ENCODE data around the gene MMP27. TPM values are rescaled to one million over a fixed set of nuclear protein-coding genes. Genes with fewer than 3 reads are reported as not detected.

MMP27 gene
- total and polyA plus RNA-seq, 9 donors: 0.09 to 0.77 TPM; not detected in 7

- WGBS (ENCODE audit: insufficient coverage): 95% methylated on average over 2 of the region's 3 CpGs
- Histone ChIP-seq H3K27ac (ENCODE audit: low read length) (no peak overlapping the region), H3K4me3 (ENCODE audit: low read length) (no peak overlapping the region), H3K9me3 (replicated peaks; ENCODE audit: control insufficient read depth, low read depth, low read length) (no peaks in the 10 kb centered on the region), H3K4me1 (ENCODE audit: control insufficient read depth, insufficient read depth, low read length) (no peaks in the 10 kb centered on the region), H3K27me3 (ENCODE audit: control insufficient read depth, insufficient read depth, low read length) (no peaks in the 10 kb centered on the region), H3K36me3 (ENCODE audit: control insufficient read depth, insufficient read depth, low read length) (no peaks in the 10 kb centered on the region)
- DNase-seq: no peak
Observed at GRCh38 chr11:102703826-102704493, 1.6 kb downstream of the MMP27 start.

DNA sequence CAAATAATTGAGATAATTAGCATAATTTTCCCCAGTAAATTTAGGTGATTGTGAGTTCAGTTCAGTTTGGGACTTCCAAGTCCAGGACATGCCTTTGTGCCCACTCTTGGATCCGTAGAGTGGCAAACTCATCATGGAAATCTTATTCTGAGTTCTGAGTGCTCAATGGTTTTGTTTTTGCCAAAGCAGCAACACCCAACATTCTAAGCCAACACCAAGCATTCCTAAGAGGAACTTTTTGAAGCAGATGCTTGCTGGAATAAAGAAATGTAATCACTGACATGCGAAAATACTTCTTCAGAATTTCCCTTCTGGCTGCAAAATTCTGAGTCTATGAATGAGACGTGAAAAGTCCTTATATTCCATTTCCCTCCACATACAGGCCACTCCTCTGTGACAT lies 10.4 kb downstream of the MMP27 start:
- Histone ChIP-seq H3K36me3 (ENCODE audit: control insufficient read depth, insufficient read depth, low read length) (no peaks in the 10 kb centered on the region), H3K4me3 (ENCODE audit: low read length) (no peak overlapping the region), H3K27me3 (ENCODE audit: control insufficient read depth, insufficient read depth, low read length) (no peaks in the 10 kb centered on the region), H3K9me3 (replicated peaks; ENCODE audit: control insufficient read depth, low read depth, low read length) (no peaks in the 10 kb centered on the region), H3K4me1 (ENCODE audit: control insufficient read depth, insufficient read depth, low read length) (no peaks in the 10 kb centered on the region), H3K27ac (ENCODE audit: low read length) (no peak overlapping the region)
- no CpG with 5 or more reads among the region's 3 CpGs for WGBS (ENCODE audit: insufficient coverage)
- no peak for DNase-seq

DNA sequence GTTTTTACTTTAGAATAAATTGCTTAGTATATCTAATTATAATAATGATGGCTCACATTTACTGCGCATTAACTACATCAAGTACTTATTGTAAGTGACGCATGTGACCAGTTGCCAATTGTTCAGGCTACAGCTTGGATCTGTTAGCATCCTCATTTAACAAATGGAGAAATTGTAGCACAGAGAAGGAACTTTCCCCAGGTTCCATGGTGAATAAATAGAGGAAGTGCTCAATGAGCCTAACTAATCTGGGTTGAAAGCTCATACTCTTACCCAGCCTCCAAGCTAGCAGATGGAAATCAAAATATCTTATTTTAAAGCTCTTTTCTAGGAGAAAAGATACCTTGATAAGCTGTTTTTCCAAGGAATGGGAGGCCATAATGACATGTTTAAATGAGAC lies 19.8 kb downstream of the MMP27 start:
- no peak overlapping the region for H3K4me3 ChIP-seq (ENCODE audit: low read length)
- no peaks in the 10 kb centered on the region for H3K36me3 ChIP-seq (ENCODE audit: control insufficient read depth, insufficient read depth, low read length)
- no CpG with 5 or more reads among the region's 2 CpGs for WGBS (ENCODE audit: insufficient coverage)
- H3K27me3 ChIP-seq (ENCODE audit: control insufficient read depth, insufficient read depth, low read length): no peaks in the 10 kb centered on the region
- H3K27ac ChIP-seq (ENCODE audit: low read length): peak overlapping the region; percentile 75
- H3K9me3 ChIP-seq (replicated peaks; ENCODE audit: control insufficient read depth, low read depth, low read length): no peaks in the 10 kb centered on the region
- peak; percentile 22 for DNase-seq
- no peaks in the 10 kb centered on the region for H3K4me1 ChIP-seq (ENCODE audit: control insufficient read depth, insufficient read depth, low read length)

DNA sequence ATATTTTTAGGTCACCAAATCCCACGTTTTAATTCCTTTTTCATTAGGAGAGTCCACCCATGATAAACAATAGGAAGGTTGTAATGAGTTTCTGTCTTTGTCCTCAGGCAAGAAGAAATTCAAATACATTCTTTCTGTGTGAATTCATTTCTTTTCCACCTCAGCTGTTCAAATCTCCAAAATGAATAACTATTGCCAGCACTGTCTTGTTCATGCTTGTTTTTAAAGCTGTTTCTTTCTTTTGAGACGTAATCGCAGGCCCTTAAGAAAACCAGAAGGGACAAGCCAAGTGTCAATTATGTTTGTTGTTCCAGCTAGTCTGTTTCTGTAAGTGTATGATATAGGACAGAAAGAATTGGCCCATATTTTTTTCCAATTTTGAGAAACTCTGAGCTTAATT lies 20.2 kb downstream of the MMP27 start:
- no peaks in the 10 kb centered on the region for H3K4me1 ChIP-seq (ENCODE audit: control insufficient read depth, insufficient read depth, low read length)
- no peaks in the 10 kb centered on the region for H3K36me3 ChIP-seq (ENCODE audit: control insufficient read depth, insufficient read depth, low read length)
- H3K27me3 ChIP-seq (ENCODE audit: control insufficient read depth, insufficient read depth, low read length): no peaks in the 10 kb centered on the region
- peak; percentile 88 for DNase-seq
- no peak overlapping the region for H3K4me3 ChIP-seq (ENCODE audit: low read length)
- WGBS (ENCODE audit: insufficient coverage): no CpG with 5 or more reads among the region's 3 CpGs
- H3K27ac ChIP-seq (ENCODE audit: low read length): peak overlapping the region; percentile 75
- H3K9me3 ChIP-seq (replicated peaks; ENCODE audit: control insufficient read depth, low read depth, low read length): no peaks in the 10 kb centered on the region

- H3K36me3 ChIP-seq (ENCODE audit: control insufficient read depth, insufficient read depth, low read length): no peaks in the 10 kb centered on the region
- H3K4me3 ChIP-seq (ENCODE audit: low read length): no peak overlapping the region
- no peak overlapping the region for H3K27ac ChIP-seq (ENCODE audit: low read length)
- no peak for DNase-seq
- H3K9me3 ChIP-seq (replicated peaks; ENCODE audit: control insufficient read depth, low read depth, low read length): no peaks in the 10 kb centered on the region
- H3K4me1 ChIP-seq (ENCODE audit: control insufficient read depth, insufficient read depth, low read length): no peaks in the 10 kb centered on the region
- no peaks in the 10 kb centered on the region for H3K27me3 ChIP-seq (ENCODE audit: control insufficient read depth, insufficient read depth, low read length)
- 100% methylated on average over 2 of the region's 4 CpGs for WGBS (ENCODE audit: insufficient coverage)
Observed at GRCh38 chr11:102683277-102683676, 22.3 kb downstream of the MMP27 start.

DNA sequence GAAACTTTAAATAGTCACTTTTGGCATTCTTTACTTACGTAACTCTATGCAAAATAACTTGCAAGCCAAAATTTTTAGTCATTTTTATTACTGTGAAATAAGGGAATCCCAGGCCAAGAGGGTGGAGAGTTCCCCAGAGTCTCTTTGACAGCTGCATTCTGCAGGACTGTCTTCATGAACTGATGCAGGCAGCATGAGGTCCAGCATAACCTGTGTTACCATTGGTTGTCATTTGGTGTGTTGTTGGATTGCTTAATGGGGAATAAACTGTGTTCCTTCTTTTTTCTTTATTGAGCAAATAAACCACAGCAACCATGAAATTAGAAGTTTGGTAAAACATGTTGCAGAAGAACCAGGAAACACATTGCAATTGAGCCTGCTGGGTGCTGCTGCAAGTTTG lies 24.6 kb downstream of the MMP27 start:
- DNase-seq: peak; percentile 90
- no peak overlapping the region for H3K27ac ChIP-seq (ENCODE audit: low read length)

GRCh38 chr11:102678022-102678421 lies 27.5 kb downstream of the MMP27 start:
- no peak overlapping the region for H3K4me3 ChIP-seq (ENCODE audit: low read length)
- no peaks in the 10 kb centered on the region for H3K4me1 ChIP-seq (ENCODE audit: control insufficient read depth, insufficient read depth, low read length)
- H3K27me3 ChIP-seq (ENCODE audit: control insufficient read depth, insufficient read depth, low read length): no peaks in the 10 kb centered on the region
- H3K36me3 ChIP-seq (ENCODE audit: control insufficient read depth, insufficient read depth, low read length): no peaks in the 10 kb centered on the region
- WGBS (ENCODE audit: insufficient coverage): 100% methylated on average over 1 of the region's 2 CpGs
- no peak overlapping the region for H3K27ac ChIP-seq (ENCODE audit: low read length)
- H3K9me3 ChIP-seq (replicated peaks; ENCODE audit: control insufficient read depth, low read depth, low read length): no peaks in the 10 kb centered on the region
- no peak for DNase-seq

More for the DNA sequence above, 24.6 kb downstream of the MMP27 start:
- no peaks in the 10 kb centered on the region for H3K4me1 ChIP-seq (ENCODE audit: control insufficient read depth, insufficient read depth, low read length)
- H3K4me3 ChIP-seq (ENCODE audit: low read length): no peak overlapping the region
- no peaks in the 10 kb centered on the region for H3K9me3 ChIP-seq (replicated peaks; ENCODE audit: control insufficient read depth, low read depth, low read length)
- WGBS (ENCODE audit: insufficient coverage): no CpG with 5 or more reads among the region's 1 CpG
- H3K36me3 ChIP-seq (ENCODE audit: control insufficient read depth, insufficient read depth, low read length): no peaks in the 10 kb centered on the region
- H3K27me3 ChIP-seq (ENCODE audit: control insufficient read depth, insufficient read depth, low read length): no peaks in the 10 kb centered on the region

DNA sequence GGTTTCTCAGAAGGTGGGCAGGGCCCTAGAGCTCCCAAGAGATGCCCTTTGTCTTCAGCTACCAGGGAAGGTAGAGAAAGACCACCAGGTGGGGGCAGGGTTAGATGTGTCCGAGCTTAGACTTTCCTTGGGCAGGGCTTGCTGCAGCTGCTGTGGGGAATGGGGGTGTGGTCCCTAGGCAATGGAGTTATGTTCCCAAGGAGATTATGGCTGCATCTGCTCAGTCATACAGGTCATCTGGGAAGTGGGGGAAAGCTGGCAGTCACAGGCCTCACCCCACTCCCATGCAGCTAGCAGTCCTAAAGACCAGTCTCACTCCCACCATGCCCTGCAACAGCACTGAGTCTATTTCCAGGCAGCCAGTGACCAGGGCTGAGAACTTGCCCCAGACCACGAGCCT lies 29.5 kb downstream of the MMP27 start:
- Histone ChIP-seq H3K4me1 (ENCODE audit: control insufficient read depth, insufficient read depth, low read length) (no peaks in the 10 kb centered on the region), H3K36me3 (ENCODE audit: control insufficient read depth, insufficient read depth, low read length) (no peaks in the 10 kb centered on the region), H3K4me3 (ENCODE audit: low read length) (no peak overlapping the region), H3K9me3 (replicated peaks; ENCODE audit: control insufficient read depth, low read depth, low read length) (no peaks in the 10 kb centered on the region), H3K27me3 (ENCODE audit: control insufficient read depth, insufficient read depth, low read length) (no peaks in the 10 kb centered on the region), H3K27ac (ENCODE audit: low read length) (no peak overlapping the region)
- WGBS (ENCODE audit: insufficient coverage): 69% methylated on average over 1 of the region's 2 CpGs
- no peak for DNase-seq

- WGBS (ENCODE audit: insufficient coverage): no CpG with 5 or more reads among the region's 3 CpGs
- Histone ChIP-seq H3K9me3 (replicated peaks; ENCODE audit: control insufficient read depth, low read depth, low read length) (no peaks in the 10 kb centered on the region), H3K4me1 (ENCODE audit: control insufficient read depth, insufficient read depth, low read length) (no peaks in the 10 kb centered on the region), H3K27me3 (ENCODE audit: control insufficient read depth, insufficient read depth, low read length) (no peaks in the 10 kb centered on the region), H3K4me3 (ENCODE audit: low read length) (no peak overlapping the region), H3K36me3 (ENCODE audit: control insufficient read depth, insufficient read depth, low read length) (no peaks in the 10 kb centered on the region), H3K27ac (ENCODE audit: low read length) (no peak overlapping the region)
- no peak for DNase-seq
Observed at GRCh38 chr11:102669664-102670063, 35.9 kb downstream of the MMP27 start.

DNA sequence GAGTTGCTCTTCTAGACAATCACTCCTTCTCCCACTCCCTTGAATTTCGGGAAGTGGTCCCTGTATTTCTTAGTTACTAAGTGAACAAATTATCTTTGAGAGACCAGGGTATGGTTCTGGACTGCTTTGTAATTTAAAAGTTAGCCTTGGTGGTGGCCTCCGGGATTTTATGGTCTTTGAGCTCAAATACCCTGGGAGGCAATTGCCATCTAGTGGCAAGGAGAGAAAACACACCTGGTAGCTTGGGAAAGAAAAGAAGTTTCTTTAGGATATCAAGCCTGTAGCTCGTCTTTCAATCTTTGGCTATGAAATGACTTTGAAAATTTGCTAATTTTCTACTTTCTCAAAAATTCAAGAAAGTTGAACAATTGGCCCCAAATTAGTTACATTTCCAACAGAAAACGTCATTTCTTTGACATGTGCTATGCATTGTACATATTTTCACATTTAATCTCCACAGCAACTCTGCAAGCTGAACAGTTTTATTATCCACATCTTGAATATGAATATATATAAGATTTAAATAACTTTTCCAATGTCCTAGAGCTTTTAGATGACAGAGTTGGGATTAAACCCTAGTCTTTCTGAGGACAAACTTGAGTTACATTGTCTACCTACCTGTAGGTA lies 39.1 kb downstream of the MMP27 start:
- H3K4me1 ChIP-seq (ENCODE audit: control insufficient read depth, insufficient read depth, low read length): no peaks in the 10 kb centered on the region
- no peaks in the 10 kb centered on the region for H3K9me3 ChIP-seq (replicated peaks; ENCODE audit: control insufficient read depth, low read depth, low read length)
- no peak overlapping the region for H3K4me3 ChIP-seq (ENCODE audit: low read length)
- no peak overlapping the region for H3K27ac ChIP-seq (ENCODE audit: low read length)
- no peak for DNase-seq
- H3K27me3 ChIP-seq (ENCODE audit: control insufficient read depth, insufficient read depth, low read length): no peaks in the 10 kb centered on the region
- no peaks in the 10 kb centered on the region for H3K36me3 ChIP-seq (ENCODE audit: control insufficient read depth, insufficient read depth, low read length)
- WGBS (ENCODE audit: insufficient coverage): 0% methylated on average over 1 of the region's 4 CpGs
